ENCODE measurements around the gene TRIM32.

- TF ChIP-seq ZBTB7A (tag by site-specific recombination; IDR thresholded peaks at IDR 0.05; ENCODE audit: low read depth): no peak
- TF ChIP-seq ZBTB26 (tag by site-specific recombination; optimal IDR thresholded peaks at IDR 0.05): no peak
Measured at GRCh38 chr9:116718111-116718510, 31.0 kb downstream of the TRIM32 start.

All from HEK293 (cell line).